NCI-H82 treated with DMSO at 0.1 percent for 48 hours (cell line): Measurements from ENCODE around the gene HDAC4.

ENCODE experiments used
- DNase-seq: peaks from one replicate; lab custom pipeline; 2025; ENCODE audit not compliant: unreplicated experiment; lab: John Stamatoyannopoulos, UW

Gene HDAC4

DNA sequence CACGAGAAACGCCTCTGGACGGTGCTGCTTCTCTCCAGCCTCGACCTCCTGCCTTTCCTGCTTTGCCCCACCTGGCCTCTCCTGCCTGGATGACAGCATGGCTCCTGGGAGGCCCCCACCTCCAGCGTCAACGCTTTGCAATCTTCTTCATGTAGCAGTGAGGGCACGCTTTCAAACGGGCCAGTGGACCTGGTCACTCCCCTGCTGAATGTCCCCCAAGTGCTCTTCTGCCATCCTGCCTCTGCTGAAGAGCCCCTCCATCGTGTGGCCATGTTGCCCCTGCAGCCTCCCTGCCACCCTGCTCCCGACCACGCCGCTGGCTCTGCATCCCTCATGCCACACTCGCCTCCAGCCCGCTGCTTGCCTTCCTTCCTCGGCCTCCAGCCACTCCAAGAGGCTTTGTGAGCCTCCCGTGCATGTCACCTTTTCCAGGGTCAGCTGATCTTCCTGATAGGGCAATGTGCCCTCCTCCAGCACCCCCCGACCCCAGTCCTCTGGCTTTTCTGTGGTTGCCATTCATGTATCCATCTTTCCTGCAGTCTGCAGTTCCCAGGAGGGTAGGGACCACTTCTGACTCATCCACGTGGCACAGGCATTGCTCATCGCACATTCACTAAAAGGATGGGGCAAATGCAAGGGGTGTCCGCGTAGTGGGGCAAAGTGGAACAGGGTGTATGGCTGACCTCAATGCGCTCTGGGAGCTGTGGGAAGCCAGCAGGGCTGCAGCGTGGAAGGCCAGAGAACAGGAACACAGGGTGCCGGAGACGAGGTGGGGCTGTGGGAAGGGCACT is 284.2 kb downstream of the HDAC4 start:
- no peak for DNase-seq

DNA sequence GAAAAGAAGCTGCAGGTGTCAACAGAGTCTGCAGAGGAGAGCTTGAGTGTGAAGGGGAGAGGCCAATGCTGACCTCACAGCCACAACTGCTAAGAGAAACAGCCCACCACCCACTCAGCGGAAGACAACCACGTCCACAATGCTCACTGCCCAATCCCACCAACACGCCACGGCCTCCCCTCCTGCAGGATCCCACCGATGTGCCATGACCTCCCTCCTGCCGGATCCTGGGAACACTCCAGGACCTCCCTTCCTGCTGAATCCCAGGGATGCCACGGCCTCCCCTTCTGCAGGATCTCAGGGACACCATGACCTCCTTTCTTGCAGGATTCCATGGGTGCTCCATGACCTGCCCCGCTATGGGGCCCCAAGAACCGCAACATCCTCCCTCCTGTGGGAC is 285.2 kb downstream of the HDAC4 start:
- DNase-seq = no peak

DNA sequence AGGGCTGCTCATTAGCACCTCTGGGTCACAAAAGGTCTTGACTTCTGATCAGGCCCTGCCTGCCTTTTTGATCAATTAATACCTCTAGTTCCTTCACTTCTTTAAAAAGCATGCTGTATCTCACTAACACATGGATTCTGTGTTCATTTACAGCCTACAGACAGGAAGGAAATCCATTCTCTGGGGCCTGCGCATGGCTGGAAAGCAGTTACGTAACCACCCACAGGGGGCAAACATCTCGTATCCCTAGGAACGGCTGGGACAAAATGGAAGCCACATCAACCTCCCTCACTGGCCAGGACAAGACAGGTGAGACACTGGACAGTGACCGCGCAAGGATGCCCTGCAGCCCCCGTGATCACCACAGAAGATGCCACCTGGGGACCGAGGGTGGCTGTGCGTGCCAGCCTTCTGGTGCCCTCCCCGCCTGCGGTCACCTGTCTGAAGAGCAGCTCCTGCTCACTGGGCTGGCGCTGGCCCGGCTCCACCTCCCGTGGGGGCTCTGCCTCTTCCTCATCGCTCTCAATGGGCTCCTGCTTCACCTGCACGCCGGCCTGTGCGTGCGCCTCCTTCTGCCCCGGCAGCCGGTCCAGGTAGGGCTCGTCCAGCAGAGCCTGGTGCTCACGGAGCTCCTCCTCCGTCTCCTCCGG is 286.1 kb downstream of the HDAC4 start:
- DNase-seq = no peak

DNA sequence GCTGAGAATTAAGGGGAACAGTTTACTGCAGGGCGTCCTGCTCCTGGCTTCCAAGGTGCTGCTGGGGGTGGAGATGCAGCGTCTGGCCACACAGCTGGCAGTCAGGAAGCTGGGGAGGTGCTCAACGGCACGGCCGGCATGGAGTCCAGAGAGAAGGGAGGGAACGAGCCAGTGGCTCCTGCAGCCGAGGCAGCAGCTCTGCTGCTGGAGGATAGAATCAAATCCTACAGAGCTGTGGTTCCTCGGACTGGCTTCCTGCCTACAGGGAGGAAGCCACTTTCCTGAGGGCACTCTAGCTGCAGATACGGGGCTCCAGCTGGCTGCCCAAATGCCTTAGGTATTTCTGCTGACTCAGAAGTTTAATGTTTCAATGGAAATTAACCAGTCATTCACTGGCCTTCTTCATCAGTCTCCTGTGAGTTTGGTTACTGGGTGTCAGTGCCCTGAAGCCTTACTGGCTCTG is 286.7 kb downstream of the HDAC4 start:
- DNase-seq = no peak

DNA sequence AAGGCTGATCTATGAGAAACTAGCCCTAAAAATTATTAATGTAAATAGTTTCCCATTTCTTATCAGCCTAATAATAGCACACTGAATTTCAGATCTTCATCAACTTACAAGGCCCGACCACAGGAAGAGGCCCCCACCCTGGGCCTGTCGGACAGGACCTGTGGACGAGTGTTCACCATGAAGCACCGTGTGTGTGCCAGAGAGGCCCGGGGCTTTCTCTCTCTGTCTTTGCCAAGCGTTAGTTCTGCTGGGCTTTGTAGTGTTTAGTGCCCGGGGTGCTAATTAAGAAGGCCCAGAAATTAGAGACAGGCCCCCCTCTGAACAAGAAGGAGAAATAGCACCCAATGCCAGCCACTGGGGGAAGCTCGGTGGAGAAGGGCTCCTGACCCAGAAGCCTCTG is 287.2 kb downstream of the HDAC4 start:
- DNase-seq = no peak

DNA sequence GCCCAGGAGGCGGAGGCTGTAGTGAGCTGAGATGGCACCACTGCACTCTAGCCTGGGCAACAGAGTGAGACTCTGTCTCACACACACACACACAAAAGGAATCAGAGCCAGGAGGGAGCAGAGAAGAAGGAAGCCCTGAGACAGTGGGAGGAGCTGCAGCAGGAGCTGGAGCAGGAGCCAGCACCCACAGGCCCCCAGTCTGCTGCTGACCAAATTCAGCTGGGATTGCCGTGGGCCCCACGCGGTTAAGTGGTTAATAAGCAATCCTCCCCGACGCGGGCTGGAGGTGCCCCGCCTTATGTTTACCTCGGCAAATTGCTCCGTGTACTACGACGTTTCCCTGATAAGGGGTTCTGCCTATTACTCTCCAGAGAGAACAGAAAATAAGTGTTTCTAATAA is 287.6 kb downstream of the HDAC4 start:
- DNase-seq = no peak

DNA sequence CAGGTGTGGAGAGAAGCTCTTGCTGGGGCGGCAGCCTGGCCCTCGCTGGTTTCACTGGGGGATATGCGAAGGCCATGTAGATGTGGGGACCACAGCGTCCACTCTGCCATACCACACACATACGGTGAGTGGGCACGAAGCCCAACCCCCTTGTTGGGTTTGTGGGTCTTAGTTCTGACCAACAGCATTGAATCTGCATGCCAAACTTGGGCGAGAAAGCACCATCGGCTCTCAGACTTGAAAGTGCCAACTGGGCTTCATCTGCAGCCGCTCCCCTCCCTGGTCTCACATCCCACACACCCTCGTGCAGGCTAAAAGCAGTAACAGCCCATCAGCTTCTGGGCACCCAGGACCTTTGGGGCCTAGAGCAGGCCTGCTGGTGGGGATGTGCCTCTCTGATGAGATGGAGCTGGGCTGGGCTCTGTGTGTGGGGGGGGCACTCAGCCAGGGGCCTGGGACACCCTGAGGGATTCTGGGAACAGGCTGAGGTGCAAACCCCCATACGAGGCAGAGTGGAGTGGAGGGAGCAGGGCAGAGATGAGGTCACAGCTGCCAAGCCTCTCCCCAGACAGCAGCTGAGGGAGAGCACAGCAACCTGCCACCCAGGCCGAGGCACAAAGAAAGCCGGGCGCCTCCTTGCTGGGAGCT is 288.6 kb downstream of the HDAC4 start:
- no peak for DNase-seq

DNA sequence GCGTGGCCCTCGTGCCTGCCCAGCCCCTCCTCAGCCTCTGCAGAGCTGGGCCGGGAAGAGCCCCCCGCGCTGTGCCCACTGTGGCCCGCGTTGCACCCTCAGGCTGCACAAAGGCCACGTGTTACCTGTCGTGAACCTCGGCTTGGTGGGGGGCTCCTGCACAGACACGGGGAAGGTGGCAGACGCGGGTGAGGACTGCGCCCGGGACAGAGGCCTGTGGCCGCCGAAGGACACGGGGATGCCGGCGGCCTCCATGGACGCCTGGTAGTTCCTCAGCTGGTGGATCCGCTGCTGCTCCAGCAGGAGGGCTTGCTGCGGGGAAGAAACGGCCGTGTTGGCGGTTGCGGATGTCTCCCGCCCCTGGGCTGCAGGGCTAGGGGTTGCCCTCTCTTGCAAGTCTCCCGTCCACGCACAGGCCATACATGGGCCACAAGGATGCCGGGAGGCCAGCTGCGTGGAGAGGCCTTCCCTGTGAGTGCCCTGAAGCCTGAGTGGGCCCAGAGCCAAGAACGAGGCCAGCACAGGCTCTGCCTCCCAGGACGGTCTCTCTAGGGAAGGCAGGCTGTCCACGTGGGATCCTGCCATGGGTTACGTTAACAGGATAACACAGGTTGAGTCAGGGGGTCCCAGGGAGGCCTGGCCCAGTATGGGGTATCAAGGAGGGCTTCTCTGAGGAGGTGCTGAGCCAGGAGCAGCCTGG is 289.3 kb downstream of the HDAC4 start:
- no peak for DNase-seq

DNA sequence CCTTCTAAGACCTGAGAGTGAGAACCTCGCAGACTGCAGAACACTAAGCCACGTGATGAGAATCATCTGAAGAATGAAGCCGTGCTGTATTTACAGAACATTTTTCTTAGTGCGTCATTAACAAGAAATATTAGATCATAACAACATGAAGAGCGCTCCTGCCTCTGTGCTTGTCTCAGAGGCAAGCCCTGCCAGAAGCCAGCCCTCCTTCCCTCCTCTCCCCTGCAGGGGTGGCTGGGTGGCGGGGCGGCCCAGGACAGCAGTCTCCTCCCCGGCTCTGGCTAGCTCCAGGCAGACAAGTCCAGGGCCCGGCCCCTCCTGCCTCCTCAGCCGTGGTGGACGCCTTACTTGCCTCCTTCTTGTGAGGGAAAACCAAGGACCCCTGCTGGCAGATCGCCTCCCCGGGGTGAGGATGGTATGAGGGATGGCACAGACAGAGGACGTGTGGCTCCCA is 290.2 kb downstream of the HDAC4 start:
- DNase-seq = no peak

DNA sequence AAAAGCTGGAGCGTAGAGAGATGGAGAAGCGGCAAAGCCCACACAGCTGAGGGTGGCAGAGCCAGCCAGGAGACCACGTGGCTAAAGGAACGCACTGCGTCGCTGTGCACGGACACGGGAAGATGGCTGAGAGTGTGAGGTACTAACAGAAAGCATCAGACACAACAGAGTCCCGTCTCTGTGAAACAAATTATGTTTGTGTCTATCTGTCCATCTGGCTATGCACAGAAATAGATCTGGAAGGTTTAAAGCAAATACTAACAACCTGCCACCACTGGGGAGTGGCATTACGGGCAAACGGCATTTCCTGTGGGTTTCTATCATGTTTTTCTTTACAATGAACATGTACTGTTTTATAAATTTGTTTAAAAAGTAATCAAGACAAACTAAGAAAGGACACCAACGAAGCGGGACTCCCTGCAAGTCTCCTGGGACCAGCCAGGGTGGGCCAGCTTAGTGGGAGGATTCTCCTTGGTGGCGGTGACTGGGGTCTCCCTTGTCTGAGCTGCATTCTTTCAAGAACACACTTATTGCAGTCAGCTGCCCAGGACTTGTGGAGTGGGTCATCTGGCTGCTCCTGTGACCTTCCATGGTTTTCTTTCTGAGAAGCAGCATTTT is 290.8 kb downstream of the HDAC4 start:
- DNase-seq = no peak

DNA sequence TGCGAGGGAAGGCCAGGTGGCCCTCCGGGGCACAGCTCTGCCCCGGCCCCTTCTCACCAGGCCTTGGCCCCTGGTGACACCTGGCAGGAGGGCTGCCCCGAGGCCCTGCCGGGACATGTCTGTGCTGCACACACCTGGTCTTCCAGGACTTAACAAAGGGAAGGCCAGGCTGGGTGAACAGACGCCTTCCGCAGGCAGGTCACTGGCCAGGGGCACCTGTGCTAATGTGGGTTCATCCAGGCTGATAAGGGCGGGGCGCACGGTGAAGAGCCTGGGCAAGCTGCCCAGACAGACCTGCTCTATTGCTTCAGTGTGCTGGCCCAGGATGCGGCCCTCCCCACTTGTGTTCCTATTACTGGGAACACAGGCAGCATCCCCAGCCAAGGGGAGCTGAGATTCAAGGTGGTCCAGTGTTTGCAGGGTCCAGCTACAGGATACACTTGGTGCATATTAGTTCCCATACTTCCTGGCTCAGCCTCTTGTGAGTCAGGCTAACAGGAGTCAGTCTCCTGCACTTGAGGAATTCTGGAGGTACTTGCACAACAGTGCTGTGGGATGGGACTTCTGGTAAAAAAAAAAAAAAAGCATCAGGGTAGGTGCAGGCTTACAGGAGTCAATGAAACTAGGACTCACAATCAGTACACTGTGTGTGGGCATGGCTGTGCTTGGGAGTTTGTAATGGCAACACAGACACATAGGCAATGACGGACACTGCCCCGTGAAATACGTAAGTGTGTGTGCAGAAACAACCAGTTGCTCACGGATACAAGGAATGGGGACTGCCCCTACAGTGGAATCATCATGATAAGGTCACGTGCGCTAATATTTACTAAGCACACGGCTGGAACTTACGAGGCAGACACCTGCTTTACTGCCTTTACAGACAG is 291.5 kb downstream of the HDAC4 start:
- no peak for DNase-seq

DNA sequence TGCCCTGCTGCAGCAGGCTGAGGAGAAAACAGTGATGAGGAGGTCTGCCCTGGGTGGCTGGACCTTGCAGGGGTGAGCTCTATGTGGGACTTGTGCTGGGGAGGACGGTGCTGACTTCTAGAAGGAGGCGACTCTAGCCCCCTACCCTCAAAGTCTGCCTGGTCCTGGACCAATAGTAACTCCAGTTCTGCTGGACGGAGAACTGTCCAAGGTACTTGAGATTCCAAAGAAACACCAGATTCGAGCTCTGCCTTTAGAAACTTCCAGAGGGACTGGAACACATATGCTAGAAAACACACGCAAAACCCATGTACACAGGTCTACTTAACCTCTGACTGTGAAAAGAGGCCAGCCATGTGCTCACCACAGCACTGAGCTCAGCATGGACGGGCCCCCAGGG is 292.4 kb downstream of the HDAC4 start:
- no peak for DNase-seq

DNA sequence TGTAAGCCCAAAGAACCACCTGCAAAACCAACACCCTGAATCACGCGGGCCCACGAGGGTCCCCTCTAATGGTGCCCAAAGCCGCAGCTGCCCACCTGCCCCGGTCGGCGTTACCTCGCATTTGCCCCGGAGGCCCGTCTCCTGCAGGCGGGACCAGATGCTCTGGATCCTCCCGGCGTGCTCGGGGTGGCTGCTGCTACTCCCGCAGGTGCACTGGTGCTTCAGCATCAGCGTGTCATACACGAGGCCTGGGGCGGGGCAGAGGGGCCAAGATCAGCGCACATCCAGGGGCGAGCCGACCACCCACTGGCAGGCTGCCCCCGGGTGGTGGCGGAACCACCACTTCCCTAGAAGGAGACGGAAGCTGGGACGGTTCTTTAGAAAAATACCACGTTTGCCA is 292.9 kb downstream of the HDAC4 start:
- DNase-seq = no peak

DNA sequence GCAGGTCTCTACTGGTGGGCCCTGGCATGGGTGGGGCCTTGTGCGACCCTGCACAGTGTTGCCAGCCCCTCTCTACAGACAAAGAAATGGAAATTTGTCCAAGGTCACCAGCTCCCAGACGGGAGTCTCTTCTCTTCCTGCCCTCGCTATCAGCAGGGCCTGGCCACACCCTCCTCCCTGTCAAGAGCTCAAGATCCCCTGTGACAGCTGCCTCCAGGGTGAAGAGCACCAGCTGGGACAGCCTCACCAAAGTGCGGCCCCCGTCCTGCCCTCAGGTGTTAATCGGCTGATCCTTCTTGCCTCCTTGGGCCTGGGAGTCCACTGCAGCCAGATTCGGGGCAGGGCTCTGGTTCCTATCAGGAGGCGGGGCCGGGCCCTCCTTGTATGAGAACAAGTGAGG is 293.9 kb downstream of the HDAC4 start:
- DNase-seq = no peak

DNA sequence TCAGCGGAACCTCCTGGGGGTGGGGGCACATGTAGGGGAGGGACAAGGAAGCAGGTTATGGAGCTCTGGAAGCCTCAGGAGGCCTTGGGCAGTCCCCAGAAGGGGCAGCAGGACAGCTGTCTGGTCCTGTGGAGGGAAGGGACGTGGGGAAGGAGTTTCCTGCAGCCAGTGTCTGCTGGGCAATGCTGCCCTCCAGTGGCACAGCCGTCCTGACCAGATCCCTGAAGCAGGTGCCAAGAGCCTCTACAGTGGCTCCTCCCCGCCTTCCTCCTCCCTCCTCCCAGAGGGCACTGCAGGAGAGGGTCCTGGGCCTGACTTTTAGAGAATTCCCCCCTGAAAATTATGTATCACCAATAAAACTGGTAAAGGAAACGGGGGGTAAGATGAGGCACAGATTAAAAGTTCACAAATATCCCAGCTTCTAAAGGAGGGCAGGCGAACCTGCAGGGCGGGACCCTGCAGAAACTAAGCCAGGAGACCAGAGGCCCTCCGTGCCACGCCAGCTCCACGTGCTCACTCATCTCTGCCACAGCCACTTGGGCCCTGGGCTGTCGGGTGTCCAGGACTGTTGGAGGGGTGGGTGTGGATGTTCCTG is 294.4 kb downstream of the HDAC4 start:
- DNase-seq = no peak

DNA sequence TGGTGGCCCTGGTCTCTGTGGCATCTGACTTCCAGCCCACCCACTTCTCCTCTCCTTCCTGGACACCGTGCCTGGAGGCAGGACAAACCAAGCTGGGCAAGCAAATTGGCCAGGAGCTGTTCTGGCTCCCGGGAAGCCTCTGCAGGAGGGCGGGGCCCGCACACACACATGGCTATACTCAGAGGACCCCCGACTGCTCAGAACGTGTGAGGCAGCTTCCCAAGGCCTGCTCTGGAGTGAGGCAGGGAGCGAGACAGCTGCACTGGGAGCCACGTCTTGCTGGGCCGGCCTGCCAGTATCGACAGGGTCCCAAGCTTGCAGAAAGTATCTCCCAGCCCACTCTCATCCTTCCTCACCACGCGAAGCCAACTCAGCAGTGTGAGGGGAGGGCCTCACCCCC is 295.6 kb downstream of the HDAC4 start:
- no peak for DNase-seq

DNA sequence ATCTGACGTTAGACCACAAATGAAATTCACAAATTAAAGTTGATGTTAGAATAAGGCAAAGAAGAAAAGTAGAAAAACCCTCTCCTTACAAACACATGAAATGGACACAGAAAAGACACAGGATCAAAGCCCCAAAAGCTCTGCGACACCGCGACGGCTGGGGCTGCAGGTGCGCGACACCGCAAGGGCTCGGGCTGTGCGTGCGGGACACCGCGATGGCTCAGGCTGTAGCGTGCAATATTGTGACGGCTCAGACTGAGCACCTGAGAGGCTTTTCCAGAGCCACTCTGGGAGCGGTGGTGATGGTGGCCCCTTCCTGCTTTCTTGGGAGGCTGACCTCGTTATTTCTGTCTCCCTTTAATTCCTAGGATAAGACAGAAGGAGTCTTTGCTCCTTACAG is 296.0 kb downstream of the HDAC4 start:
- DNase-seq = no peak

DNA sequence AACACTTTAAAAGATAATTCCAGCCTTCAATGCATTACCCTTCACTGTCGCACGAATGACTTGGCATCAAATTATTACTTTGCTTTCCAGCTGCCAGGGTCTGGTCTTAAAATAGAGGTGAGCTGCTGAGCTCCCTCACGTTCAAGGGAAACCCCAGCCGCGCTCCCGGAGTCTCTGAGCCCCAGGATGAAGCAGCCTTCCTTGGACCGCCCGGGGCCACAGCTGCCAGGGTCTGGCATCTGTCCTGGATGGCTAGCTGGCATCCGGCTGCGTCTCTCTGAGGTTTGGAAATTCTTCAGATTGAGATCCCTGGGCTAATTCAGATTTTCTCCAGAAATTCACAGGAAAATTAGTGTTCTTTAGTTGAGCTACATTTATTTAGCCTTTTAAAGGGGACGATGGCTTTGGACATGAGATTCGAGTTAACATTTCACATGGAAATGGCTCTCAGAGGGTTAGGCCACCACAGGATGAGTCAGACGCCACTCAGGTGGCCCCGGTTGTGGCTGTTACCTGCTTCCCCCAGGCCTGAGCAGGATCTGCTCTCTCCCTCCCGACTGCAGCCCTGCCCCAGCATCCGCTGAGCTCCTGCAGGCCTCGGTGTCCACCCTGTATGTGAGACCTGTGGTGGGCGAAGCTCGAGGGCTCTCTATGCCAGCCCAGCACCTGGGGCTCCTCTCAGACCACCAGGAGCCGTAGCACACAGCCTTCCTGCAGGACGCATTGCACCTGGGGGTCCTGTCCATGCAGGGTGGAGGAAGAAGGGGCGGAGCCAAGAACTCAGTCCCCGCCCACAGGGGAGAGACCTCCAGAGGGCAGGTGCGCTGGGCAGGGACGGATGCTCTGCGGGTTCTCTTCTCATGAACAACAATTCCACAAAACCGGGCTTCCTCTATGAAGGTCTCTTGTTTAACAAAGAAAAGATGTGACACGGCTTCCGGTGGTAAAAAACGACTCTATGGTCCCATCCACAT is 297.4 kb downstream of the HDAC4 start:
- DNase-seq = no peak

DNA sequence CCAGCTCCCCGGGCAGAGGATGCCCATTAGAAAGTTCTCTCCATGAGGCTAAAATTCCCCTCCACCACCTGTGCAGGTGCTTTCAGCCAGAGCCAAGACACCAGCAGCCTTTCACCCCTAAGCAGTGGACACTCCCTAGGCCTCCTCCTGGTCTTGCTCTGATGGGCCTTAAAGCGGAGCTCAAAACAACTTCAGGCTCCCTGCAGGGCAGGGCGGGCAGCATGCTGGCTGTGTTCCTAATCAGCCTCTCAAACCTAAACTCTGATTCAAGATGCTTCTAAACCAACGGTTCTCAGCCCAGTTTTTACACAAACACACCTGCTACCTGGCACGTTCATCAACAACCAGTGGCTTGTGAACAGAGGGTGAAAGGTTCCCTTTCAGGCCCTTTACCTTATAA is 298.6 kb downstream of the HDAC4 start:
- DNase-seq = no peak
